NK-92 (cell line): Measurements from ENCODE around the gene RALY.
"Not testable (repeated sequence)": the region's sequence is repeated elsewhere in the genome, so short reads cannot be mapped to it uniquely, and the experiment has no call there.

Experiments
- DNase-seq: peaks from one replicate; lab custom pipeline; 2025; ENCODE audit not compliant: unreplicated experiment; lab: John Stamatoyannopoulos, UW

The RALY gene

GRCh38 chr20:34132491-34132890 is 138.8 kb downstream of the RALY start:
- not testable (repeated sequence) for DNase-seq

GRCh38 chr20:34132943-34133342 is 139.2 kb downstream of the RALY start:
- not testable (repeated sequence) for DNase-seq

GRCh38 chr20:34133365-34133860 is 139.7 kb downstream of the RALY start:
- DNase-seq: not testable (repeated sequence)
